ENCODE results near the gene WDR59.

DNA sequence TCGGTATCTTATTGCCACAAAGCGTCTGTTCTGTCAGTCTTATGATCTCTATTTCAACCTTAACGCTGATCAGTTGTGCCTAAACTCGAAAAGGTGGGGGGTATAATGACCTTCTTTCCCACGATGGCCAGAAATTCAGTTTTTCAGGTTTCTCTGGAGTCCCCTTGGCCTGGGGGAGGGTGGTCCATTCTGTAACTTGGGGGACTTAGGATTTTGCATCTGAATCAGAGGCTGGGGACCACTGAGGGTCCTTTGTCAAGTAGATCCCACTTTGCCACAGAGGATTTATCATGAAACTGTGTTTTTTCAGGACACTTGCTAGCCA lies 6.3 kb upstream of the WDR59 start:
- TF ChIP-seq, protein P1, sequence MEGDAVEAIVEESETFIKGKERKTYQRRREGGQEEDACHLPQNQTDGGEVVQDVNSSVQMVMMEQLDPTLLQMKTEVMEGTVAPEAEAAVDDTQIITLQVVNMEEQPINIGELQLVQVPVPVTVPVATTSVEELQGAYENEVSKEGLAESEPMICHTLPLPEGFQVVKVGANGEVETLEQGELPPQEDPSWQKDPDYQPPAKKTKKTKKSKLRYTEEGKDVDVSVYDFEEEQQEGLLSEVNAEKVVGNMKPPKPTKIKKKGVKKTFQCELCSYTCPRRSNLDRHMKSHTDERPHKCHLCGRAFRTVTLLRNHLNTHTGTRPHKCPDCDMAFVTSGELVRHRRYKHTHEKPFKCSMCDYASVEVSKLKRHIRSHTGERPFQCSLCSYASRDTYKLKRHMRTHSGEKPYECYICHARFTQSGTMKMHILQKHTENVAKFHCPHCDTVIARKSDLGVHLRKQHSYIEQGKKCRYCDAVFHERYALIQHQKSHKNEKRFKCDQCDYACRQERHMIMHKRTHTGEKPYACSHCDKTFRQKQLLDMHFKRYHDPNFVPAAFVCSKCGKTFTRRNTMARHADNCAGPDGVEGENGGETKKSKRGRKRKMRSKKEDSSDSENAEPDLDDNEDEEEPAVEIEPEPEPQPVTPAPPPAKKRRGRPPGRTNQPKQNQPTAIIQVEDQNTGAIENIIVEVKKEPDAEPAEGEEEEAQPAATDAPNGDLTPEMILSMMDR (IDR thresholded peaks at IDR 0.05): no peak
- TF ChIP-seq POLR2A (IDR thresholded peaks at IDR 0.05): no peak

Data from right lobe of liver (tissue), 4 donors.